Skin epidermis (tissue), 12 donors: ENCODE results near the gene CST8.

Source experiments
- H3K27ac ChIP-seq, 21 experiments: fragments of 200-600 bp; sonication (generic) in 11 of 21; one replicate each; pipeline ENCODE4 v1.5.0; 2020; ENCODE audit warnings: mild to moderate bottlenecking in 3 of 21, inconsistent platforms in 2 of 21, moderate library complexity in 2 of 21
- H3K4me3 ChIP-seq, 7 experiments: fragments of 200-600 bp; sonication (generic) in 2 of 7; one replicate each; pipeline ENCODE4 v1.5.0; 2020; ENCODE audit warnings: inconsistent platforms in 2 of 7, mild to moderate bottlenecking in 2 of 7, moderate library complexity in 1 of 7

CST8 gene

DNA sequence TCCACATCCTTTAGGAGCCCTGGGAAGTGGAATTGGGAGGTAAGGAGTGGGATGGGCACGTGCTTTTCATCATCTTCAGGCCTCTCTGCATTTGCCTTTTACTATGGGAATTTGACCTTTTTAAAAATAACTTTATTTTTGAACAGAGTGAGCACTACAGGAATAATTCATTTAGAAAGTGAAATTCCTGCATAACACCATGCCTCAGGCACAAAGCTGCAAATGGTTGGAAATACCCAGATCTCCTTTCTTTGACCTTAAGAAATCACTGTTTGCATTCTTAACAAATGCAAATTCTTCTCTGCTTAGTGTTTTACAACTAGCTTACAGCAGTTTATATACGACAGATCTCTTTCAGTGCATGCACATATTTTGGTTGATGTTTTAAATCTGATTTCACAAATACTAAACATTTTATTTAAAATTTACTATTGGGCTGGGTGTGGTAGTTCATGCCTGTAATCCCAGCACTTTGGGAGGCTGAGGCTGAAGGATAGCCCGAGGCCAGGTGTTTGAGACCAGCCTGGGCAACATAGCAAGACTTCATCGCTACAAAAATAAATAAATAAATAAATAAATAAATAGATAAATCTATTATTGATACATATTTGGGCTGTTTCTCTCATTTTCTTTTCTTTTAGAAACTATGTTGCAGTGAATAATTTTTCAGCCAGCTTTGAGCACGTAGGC, 24.5 kb downstream of the CST8 start:
- Histone ChIP-seq H3K27ac (no peak overlapping the region), H3K4me3 (no peak overlapping the region)

DNA sequence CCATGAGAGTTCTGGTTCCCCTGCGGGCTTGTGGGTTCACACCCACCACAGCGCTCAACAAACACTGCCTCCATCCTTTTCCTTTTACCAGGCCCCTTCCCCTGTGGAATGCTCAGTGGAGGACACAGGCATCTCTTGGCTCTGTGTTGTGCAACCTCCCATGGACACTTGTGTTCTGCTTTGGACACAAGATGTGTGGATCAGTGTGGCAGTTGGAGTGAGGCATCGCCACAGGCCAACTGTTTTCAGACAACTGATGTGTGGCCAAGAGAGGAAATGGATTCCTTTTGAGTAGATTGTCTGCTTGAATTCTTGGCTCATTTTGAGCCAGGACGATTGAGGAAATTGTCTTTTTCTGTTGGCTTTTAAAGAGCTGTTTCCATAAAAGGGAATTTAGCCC, 26.8 kb downstream of the CST8 start:
- no peak overlapping the region for H3K4me3 ChIP-seq
- H3K27ac ChIP-seq, result no peak overlapping the region

DNA sequence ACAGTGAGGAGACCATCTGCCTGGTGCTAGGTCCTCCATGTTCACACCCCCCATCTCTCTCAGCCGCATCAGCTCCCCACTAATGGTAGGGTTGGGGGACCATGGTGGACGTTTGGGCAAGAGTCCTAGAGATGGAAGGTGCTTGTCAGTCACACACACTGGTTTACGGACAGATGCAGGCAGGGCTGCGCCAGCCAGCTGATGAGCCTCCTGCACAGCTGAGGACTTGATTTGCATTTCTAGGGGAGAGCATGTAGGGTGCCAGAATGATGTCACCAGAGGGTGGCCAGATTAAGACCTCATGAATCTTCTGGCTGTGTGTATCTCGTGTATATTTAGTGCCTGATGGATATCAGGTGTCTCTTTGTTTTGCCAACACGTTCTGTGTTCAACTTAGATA, 28.6 kb downstream of the CST8 start:
- Histone ChIP-seq H3K27ac (no peak overlapping the region), H3K4me3 (no peak overlapping the region)

DNA sequence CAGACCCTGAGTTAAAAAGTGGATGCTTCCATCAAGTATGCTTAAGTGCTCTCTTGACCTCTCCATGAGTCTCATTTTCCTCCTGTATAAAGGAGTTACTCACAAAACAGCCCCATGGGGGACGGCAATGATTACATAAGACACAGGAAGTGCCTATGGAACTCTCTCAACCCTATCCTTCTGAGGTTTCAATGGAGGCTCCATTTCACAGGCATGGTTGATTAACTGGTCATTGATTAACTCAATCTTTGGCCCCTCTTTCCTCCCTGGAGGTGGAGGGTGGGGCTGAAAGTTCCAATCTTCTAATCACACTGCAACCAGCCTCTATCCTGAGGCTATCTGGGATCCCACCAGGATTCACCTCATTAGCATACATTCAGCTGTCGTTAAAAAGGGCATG, 29.3 kb downstream of the CST8 start:
- no peak overlapping the region for H3K27ac ChIP-seq
- no peak overlapping the region for H3K4me3 ChIP-seq

DNA sequence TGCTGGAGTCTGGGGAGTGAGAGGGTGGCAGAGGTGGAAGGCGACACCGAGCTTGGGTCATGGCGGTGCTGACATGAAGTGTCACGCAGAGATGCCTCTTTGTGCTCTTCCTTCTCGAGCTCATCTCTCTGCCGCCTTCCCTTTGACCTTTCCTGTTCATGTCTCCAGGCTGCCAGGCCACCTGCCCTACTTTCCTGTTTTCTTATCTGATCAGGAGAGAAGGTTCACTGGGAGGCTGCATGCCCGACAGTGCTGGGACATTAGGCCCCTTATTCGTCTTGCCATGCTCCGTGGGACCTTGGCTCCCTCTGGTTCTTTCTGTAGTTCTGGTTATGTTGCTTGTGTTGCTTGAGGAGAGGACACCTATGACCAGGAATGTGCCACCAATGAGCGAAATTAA, 33.2 kb downstream of the CST8 start:
- no peak overlapping the region for H3K27ac ChIP-seq
- no peak overlapping the region for H3K4me3 ChIP-seq

DNA sequence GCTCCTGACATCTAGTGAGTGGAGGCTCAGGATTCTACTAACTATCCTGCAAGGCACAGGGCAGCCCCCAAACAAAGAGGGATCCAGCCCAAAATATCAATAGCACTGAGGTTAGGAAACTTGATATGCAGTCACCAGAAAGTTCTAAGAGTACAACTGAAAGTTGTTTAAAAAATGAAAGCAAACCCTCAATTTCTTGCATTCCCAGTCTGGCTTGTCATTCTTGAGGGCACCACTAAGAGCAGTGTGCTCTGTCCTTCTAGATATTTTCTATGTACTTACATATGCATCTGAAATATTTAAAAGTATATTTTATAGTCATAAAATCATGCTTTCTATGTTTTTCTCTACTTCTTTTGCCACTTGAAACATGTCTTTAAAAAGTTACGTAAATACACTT, 35.9 kb downstream of the CST8 start:
- H3K27ac ChIP-seq, result no peak overlapping the region

DNA sequence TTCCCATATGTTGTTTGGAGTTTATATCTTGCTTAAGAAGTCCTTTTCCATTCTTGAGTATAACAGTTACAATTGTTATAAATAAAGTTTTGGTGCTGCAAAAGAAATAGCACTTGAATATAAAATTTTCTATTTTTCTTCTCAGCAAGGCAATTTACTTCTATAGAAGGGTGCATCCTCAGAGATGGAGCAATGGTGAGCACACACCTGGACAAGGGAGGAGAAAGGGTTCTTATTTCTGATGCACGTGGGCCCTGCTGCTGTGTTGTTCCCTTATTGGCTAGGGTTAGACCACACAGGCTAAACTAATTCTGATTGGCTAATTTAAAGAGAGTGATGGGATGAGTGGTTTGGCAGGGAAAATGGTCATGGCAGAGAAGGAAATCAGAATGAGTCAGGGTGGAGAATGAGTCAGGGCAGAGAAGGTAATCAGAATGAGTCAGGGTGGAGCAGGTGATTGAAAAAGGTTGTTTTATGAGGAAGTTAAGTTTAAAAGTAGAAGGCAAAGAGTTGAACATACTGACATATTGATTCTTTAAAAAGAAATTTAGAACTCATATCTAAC, 38.0 kb downstream of the CST8 start:
- H3K27ac ChIP-seq, result no peak overlapping the region
- no peak overlapping the region for H3K4me3 ChIP-seq

More for the DNA sequence above, 35.9 kb downstream of the CST8 start:
- no peak overlapping the region for H3K4me3 ChIP-seq

DNA sequence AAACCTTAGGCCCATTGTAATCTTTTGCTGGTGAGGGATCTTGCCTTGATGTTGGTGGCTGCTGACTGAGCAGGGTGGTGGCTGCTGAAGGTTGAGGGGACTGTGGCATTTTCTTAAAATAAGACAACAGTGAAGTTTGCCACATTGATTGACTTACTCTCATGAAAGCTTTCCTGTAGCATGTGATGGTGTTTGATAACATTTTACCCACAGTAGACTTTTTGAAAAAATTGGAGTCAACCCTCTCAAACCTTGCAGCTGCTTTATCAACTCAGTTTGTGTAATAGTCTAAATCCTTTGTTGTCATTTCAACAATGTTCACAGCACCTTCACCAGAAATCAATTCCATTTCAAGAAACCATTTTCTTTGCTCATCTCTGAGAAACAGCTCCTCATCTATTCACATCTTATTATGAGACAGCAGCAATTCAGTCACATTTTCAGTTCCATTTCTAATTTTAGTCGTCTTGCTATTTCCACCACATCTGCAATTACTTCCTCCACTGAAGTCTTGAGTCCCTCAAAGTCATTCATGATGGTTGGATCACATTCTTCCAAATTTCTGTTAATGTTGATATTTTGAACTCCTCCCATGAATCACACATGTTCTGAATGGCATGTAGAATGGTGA, 40.1 kb downstream of the CST8 start:
- no peak overlapping the region for H3K27ac ChIP-seq
- no peak overlapping the region for H3K4me3 ChIP-seq

DNA sequence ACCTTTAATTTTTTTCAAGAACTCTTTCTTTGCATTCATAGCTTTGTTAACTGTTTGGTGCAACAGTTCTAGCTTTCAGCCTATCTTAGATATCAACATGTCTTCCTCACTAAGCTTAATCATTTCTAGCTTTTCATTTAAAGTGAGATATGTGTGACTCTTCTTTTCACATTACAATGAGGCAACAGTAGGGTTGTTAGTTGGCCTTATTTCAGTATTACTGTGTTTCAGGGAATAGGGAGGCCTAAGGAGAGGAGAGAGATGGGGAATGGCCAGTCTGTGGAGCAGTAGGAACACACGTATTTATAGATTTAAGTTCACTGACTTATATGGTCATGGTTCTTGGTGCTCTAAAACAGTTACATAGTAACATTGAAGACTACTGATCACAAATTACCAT, 41.6 kb downstream of the CST8 start:
- H3K4me3 ChIP-seq, result no peak overlapping the region
- no peak overlapping the region for H3K27ac ChIP-seq

DNA sequence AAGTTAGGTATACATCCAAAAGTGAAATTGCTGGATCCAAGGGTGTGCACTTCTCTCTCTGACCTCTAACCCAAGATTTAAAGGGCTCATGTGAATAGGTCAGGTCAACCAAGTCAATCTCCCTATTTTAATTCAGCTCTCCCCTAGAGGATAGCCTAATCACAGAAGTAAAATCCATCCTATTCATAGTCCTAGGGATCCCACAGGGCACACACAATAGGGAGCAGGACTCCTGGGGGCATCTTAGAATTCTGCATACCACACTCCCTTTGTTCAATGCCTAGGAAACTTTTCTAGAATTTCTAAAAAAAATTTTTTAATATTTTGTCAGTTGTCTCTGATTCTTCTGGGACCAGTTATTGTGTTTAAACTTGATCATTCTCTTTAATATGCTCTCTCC, 42.2 kb downstream of the CST8 start:
- Histone ChIP-seq H3K4me3 (no peak overlapping the region), H3K27ac (no peak overlapping the region)

DNA sequence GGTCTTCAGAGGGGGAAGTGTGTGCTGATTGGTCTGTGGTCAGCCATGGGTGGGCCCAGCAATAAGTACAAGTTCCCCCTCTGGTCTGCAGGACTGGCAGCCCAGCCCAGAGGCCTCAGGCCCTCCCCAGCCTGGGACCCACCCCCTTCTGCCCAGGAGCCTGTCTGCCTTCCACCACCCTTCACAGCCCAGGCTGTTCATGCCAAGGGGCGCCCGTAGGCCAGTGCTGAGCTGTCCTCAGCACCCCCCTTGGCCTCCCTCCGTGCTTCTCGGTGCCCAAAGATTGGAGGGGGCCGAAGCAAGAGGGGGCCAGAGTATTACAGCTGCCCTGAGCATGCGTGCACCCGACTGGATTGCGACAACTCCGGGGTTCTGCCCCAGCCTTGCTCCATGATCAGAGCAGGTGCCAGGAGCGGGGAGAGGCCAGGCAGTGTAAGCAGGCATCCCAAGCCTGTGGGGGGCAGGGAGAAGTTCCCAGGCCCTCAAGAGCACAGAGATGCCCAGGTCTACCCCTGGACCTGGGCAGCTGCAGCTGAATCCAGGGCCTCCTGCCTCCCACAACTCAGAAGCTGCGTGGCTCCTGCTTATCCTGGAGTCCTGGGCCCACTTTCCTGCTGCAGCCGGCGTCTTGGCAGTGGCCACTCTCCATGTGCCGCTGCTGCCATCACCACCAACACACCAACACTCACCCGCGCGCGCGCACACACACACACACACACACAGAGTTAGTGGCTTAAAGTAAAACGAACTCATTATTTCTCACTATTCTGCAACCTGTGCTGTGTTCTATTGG, 44.1 kb downstream of the CST8 start:
- no peak overlapping the region for H3K27ac ChIP-seq
- H3K4me3 ChIP-seq, result no peak overlapping the region

DNA sequence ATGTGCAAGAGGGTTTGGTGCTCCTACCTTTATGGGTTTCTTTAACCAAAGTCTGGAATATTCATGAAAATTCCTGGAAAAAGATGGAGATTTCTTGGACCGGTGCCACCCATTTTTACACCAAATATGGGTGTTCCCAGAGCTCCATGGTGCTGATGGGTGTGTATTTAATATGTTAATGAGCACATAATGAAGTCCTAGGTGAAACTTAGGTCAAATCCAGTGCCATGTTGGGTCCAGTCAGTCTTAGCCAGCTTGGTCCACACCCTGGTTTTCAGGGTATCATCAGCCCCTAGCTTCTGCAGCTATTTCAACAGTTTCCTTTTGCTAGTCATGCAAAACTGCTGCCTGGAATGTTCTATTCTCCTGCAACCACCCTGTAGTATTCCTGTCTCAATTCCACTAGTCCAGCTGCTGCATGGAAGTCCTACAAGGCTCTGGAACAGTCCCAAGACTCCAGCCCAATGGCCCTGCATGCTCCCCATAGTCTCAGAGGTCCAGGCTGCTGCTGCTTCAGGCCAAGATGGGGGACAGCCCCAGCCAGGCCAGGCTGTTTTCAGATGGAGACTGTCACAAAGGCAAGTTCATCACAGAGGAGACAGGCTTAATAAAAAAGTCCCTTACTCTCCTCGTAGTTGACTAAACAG, 45.5 kb downstream of the CST8 start:
- Histone ChIP-seq H3K27ac (no peak overlapping the region), H3K4me3 (no peak overlapping the region)

DNA sequence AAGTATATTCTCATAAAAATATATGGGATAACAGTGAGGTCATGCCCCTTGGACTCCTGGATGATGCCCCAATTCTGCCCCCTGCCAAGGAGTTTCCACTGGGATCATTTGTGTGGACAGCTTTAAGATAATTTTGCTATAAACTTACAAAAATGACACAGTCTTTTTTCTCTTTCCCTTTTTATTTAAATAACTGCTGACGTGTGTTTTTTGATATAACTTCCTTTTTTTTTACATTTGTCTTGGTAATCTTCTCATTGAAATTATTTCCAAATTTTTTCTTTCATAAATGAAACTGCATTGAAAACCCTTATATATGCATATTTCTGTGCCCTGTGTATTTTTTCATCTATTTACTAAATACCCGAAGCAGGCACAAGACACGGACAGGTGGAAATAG, 46.1 kb downstream of the CST8 start:
- Histone ChIP-seq H3K4me3 (no peak overlapping the region), H3K27ac (no peak overlapping the region)

DNA sequence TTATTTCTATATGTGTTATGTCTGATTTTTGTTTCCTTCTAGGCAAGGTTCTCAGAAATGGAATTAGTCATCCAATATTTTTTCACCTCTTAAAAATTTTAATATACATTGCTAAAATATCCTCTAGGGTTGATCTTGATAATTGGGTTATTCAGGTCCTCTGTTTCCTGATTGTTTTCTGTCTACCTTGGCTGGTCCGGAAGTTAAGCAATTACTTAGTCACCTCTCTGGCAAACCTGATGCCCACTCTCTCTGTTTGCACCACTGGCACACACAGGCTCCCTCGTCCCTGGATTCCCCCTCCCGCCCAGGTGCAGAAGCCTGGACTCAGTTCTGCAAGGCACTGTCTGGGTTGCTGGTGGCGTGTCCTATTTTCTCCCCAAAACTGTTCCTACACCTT, 49.7 kb downstream of the CST8 start:
- no peak overlapping the region for H3K27ac ChIP-seq
- no peak overlapping the region for H3K4me3 ChIP-seq

DNA sequence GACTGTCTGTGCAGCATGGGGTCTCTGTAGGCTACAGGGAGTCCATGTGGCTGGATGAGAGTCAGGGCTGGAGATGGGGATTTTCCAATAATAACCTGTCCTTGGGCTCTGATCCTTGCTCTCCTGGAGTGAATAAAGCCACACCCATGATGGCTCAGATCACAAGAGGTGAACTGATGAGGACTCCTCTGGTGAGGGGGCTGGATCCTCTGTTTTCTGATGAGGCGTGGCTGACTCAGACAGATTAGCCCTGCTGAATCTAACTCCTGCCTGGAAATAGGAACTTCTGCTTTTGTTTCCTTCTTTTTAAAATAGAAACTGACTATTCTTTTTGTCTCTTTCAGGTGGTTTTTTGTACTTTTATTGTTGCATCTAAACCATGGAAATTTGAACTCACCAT, 50.4 kb downstream of the CST8 start:
- Histone ChIP-seq H3K4me3 (no peak overlapping the region), H3K27ac (no peak overlapping the region)

DNA sequence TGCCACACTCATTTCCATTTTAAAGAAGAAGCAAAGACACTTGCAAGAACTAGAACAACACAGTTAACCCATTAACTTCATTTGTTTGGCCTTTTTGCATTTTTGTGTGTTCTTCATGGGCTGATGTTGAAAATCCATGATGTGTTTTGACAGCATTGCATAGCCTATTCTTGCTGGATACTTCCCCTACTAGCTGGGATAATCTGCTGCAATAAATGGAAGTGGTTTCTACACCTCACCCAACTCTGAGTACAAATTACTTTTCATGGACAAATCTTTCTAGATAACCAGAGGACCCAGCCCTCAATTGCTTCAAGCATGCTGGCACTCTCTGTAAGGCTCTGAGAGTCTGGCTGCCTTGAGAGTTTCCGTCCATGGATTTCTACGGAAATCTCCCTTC, 50.9 kb downstream of the CST8 start:
- Histone ChIP-seq H3K27ac (no peak overlapping the region), H3K4me3 (no peak overlapping the region)

DNA sequence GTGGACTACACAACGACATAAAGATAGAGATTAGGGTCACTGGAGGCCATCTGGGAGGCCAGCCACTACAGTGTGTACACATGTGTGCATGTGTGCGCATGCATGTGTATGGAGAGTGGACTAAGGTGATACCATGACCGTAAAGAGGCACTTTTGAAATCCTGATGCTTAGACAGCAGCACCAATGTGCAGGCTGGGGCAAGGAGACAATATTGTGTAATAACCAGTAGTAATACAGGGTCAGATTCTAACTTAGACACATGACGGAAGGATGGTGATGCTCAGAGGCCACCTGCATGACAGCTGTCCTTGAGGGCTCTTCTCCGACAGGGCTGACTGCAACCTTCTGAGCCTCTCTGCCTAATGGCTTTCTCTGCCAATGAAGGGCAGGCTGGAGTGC, 51.9 kb downstream of the CST8 start:
- H3K4me3 ChIP-seq, result no peak overlapping the region
- no peak overlapping the region for H3K27ac ChIP-seq

DNA sequence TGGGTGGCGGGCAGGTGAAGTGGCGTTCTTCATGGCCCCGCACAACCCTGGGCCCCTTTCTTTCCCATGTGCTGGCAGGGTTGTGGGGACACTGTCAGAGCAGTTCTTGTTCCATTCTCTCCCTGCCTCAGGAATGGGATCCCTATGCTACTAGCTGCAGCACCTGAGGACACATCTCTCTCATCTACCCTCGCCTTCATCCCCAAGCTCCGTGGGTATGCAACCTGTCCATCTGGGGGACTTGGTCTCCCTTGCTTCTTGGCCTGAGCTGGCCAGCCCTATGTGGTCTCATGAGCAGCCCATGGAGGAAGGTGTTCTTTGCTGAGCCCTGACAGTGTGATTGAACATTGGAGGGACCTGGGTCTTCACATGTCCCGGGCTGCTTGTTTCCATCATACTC, 53.2 kb downstream of the CST8 start:
- H3K4me3 ChIP-seq, result no peak overlapping the region
- H3K27ac ChIP-seq, result no peak overlapping the region
